ENCODE data around the gene SZT2. TPM values are rescaled to one million over a fixed set of nuclear protein-coding genes. Genes with fewer than 3 reads are reported as not detected.

Gene SZT2
- total RNA-seq, 2 donors from 2014 or later = 34.8 to 50.5 TPM

GRCh38 chr1:43363935-43364525 is 25.7 kb upstream of the SZT2 start:
- no peak overlapping the region for H3K4me3 ChIP-seq
- intact Hi-C loops (cut with DNase I) = no loop called here
- no peak for TF ChIP-seq CTCF (IDR thresholded peaks at IDR 0.05)
- no peak overlapping the region for H3K27ac ChIP-seq
- no peaks in the 10 kb centered on the region for H3K27me3 ChIP-seq
- no peak overlapping the region for H3K9ac ChIP-seq (ENCODE audit: low read depth in 2 of 2, low read length in 2 of 2)
- no peak for DNase-seq
- H3K9me3 ChIP-seq = no peaks in the 10 kb centered on the region
- peaks cover 16% of the 10 kb centered on the region for H3K4me1 ChIP-seq
- peaks cover 25% of the 10 kb centered on the region for H3K36me3 ChIP-seq

- Histone ChIP-seq H3K9ac (ENCODE audit: low read depth in 2 of 2, low read length in 2 of 2) (peak overlapping the region; percentile 47 to 97), H3K4me3 (peak overlapping the region; percentile 53), H3K27ac (peak overlapping the region; percentile 96), H3K36me3 (peaks cover 25% of the 10 kb centered on the region), H3K9me3 (no peaks in the 10 kb centered on the region), H3K27me3 (no peaks in the 10 kb centered on the region), H3K4me1 (peaks cover 13% of the 10 kb centered on the region)
- no peak for TF ChIP-seq CTCF (IDR thresholded peaks at IDR 0.05)
- no peak for DNase-seq
- intact Hi-C loops (cut with DNase I) = no loop called here
Measured at GRCh38 chr1:43365678-43366077, 24.0 kb upstream of the SZT2 start.

- Histone ChIP-seq H3K27me3 (no peaks in the 10 kb centered on the region), H3K9me3 (no peaks in the 10 kb centered on the region), H3K9ac (ENCODE audit: low read depth in 2 of 2, low read length in 2 of 2) (peak overlapping the region; percentile 93 to 97), H3K36me3 (peaks cover 25% of the 10 kb centered on the region), H3K4me3 (peak overlapping the region; percentile 53), H3K27ac (peak overlapping the region; percentile 96), H3K4me1 (peaks cover 13% of the 10 kb centered on the region)
- intact Hi-C loops (cut with DNase I) = no loop called here
- DNase-seq = peak; percentile 94
- no peak for TF ChIP-seq CTCF (IDR thresholded peaks at IDR 0.05)
Measured at GRCh38 chr1:43366179-43366578, 23.5 kb upstream of the SZT2 start.

- H3K36me3 ChIP-seq = peaks cover 25% of the 10 kb centered on the region
- H3K9ac ChIP-seq (ENCODE audit: low read depth in 2 of 2, low read length in 2 of 2) = peak overlapping the region; percentile 93 to 97
- DNase-seq = no peak
- H3K9me3 ChIP-seq = no peaks in the 10 kb centered on the region
- TF ChIP-seq CTCF (IDR thresholded peaks at IDR 0.05) = no peak
- H3K27ac ChIP-seq = peak overlapping the region; percentile 96
- intact Hi-C loops (cut with DNase I) = no loop called here
- H3K4me1 ChIP-seq = peaks cover 13% of the 10 kb centered on the region
- peak overlapping the region; percentile 53 for H3K4me3 ChIP-seq
- no peaks in the 10 kb centered on the region for H3K27me3 ChIP-seq
Measured at GRCh38 chr1:43366601-43367025, 23.1 kb upstream of the SZT2 start.

- intact Hi-C loops (cut with DNase I) = no loop called here
- TF ChIP-seq CTCF (IDR thresholded peaks at IDR 0.05) = no peak
- H3K9me3 ChIP-seq = no peaks in the 10 kb centered on the region
- peak; percentile 44 for DNase-seq
- H3K36me3 ChIP-seq = peaks cover 25% of the 10 kb centered on the region
- H3K4me3 ChIP-seq = peak overlapping the region; percentile 53
- peak overlapping the region; percentile 93 to 97 for H3K9ac ChIP-seq (ENCODE audit: low read depth in 2 of 2, low read length in 2 of 2)
- peaks cover 13% of the 10 kb centered on the region for H3K4me1 ChIP-seq
- no peaks in the 10 kb centered on the region for H3K27me3 ChIP-seq
- peak overlapping the region; percentile 96 for H3K27ac ChIP-seq
Measured at GRCh38 chr1:43367026-43367903, 22.4 kb upstream of the SZT2 start.

Measured in colonic mucosa (tissue), 4 donors.